ENCODE results near the gene CENPE. TPM values are rescaled to one million over a fixed set of nuclear protein-coding genes. Genes with fewer than 3 reads are reported as not detected.

Gene CENPE
- total and polyA plus RNA-seq, 4 donors: 0.25 to 20.9 (median 0.72) TPM

- TF ChIP-seq JUND (IDR thresholded peaks at IDR 0.05) (no peak), RAD21 (IDR thresholded peaks at IDR 0.05) (no peak), FOXA2 (IDR thresholded peaks at IDR 0.05) (no peak), HNF4G (IDR thresholded peaks at IDR 0.05) (no peak), ZBTB33 (IDR thresholded peaks at IDR 0.05) (no peak), REST (IDR thresholded peaks at IDR 0.05) (no peak), HNF4A (conservative IDR thresholded peaks at IDR 0.05) (no peak), RXRA (IDR thresholded peaks at IDR 0.05) (no peak), GABPA (IDR thresholded peaks at IDR 0.05 in 1 of 2, conservative IDR thresholded peaks at IDR 0.05 in 1 of 2) (no peak), EGR1 (IDR thresholded peaks at IDR 0.05; ENCODE audit: low read depth in 2 of 2) (no peak), YY1 (IDR thresholded peaks at IDR 0.05) (no peak), FOXA1 (IDR thresholded peaks at IDR 0.05) (no peak), NR2F2 (IDR thresholded peaks at IDR 0.05) (no peak), ATF3 (IDR thresholded peaks at IDR 0.05) (no peak), SP1 (IDR thresholded peaks at IDR 0.05) (no peak), TAF1 (conservative IDR thresholded peaks at IDR 0.05) (no peak)
- TF ChIP-seq, protein P1, sequence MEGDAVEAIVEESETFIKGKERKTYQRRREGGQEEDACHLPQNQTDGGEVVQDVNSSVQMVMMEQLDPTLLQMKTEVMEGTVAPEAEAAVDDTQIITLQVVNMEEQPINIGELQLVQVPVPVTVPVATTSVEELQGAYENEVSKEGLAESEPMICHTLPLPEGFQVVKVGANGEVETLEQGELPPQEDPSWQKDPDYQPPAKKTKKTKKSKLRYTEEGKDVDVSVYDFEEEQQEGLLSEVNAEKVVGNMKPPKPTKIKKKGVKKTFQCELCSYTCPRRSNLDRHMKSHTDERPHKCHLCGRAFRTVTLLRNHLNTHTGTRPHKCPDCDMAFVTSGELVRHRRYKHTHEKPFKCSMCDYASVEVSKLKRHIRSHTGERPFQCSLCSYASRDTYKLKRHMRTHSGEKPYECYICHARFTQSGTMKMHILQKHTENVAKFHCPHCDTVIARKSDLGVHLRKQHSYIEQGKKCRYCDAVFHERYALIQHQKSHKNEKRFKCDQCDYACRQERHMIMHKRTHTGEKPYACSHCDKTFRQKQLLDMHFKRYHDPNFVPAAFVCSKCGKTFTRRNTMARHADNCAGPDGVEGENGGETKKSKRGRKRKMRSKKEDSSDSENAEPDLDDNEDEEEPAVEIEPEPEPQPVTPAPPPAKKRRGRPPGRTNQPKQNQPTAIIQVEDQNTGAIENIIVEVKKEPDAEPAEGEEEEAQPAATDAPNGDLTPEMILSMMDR (IDR thresholded peaks at IDR 0.05; ENCODE audit: low read depth, low read length, missing input control): no peak
- TF ChIP-seq, protein P2, sequence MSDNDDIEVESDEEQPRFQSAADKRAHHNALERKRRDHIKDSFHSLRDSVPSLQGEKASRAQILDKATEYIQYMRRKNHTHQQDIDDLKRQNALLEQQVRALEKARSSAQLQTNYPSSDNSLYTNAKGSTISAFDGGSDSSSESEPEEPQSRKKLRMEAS (IDR thresholded peaks at IDR 0.05): no peak
- H3K9me3 ChIP-seq (ENCODE audit: control insufficient read depth in 4 of 4, low read length in 3 of 4): no peaks in the 10 kb centered on the region
- H3K27me3 ChIP-seq (ENCODE audit: control insufficient read depth in 4 of 4, insufficient read depth in 4 of 4, low read length in 3 of 4): no peaks in the 10 kb centered on the region
- DNase-seq (ENCODE audit: low spot score): no peak
- peak overlapping the region; percentile 74 to 80 for H3K27ac ChIP-seq (ENCODE audit: low read depth in 1 of 2, low read length in 2 of 2)
- no peak overlapping the region for H3K9ac ChIP-seq (ENCODE audit: low read depth in 1 of 2, low read length in 2 of 2)
- 76% methylated on average over 10 of the region's 10 CpGs for WGBS
- peak overlapping the region in 1 of 3 donors; percentile 78 for H3K4me3 ChIP-seq (ENCODE audit: low read depth in 1 of 3, low read length in 3 of 3)
- no peaks in the 10 kb centered on the region for H3K36me3 ChIP-seq (ENCODE audit: control insufficient read depth in 4 of 4, insufficient read depth in 3 of 4, low read depth in 1 of 4, low read length in 3 of 4)
- peaks cover 12 to 49% (median 36%) of the 10 kb centered on the region in 4 donors for H3K4me1 ChIP-seq (ENCODE audit: control insufficient read depth in 4 of 4, insufficient read depth in 4 of 4, low read length in 3 of 4)
Observed at GRCh38 chr4:103098341-103098740, 99.8 kb downstream of the CENPE start.

All from liver (tissue), 9 donors.